Osteocyte (in vitro differentiated cells): ENCODE results near the gene LENEP. TPM values are rescaled to one million over a fixed set of nuclear protein-coding genes. Genes with fewer than 3 reads are reported as not detected.

Source experiments
- DNase-seq: peaks from one replicate; pipeline ENCODE4 v3.0.0; 2021; ENCODE audit warnings: mixed read lengths; ENCODE audit not compliant: unreplicated experiment; ENCODE audit errors: extremely low spot score
- H3K27ac Mint-ChIP-seq: one replicate; pipeline ENCODE4 v1.8.0; 2021; ENCODE audit warnings: mild to moderate bottlenecking, mixed read lengths; ENCODE audit not compliant: unreplicated experiment
- H3K27me3 Mint-ChIP-seq: one replicate; pipeline ENCODE4 v1.8.0; 2021; ENCODE audit warnings: mixed read lengths; ENCODE audit not compliant: unreplicated experiment
- H3K36me3 Mint-ChIP-seq: one replicate; pipeline ENCODE4 v1.8.0; 2021; ENCODE audit warnings: mixed read lengths; ENCODE audit not compliant: unreplicated experiment
- H3K4me1 Mint-ChIP-seq: one replicate; pipeline ENCODE4 v1.8.0; 2021; ENCODE audit warnings: mixed read lengths; ENCODE audit not compliant: unreplicated experiment
- H3K4me3 Mint-ChIP-seq: one replicate; pipeline ENCODE4 v1.8.0; 2021; ENCODE audit warnings: mild to moderate bottlenecking, moderate library complexity, mixed read lengths; ENCODE audit not compliant: unreplicated experiment
- H3K9me3 Mint-ChIP-seq: one replicate; pipeline ENCODE4 v1.8.0; 2021; ENCODE audit warnings: mixed read lengths; ENCODE audit not compliant: unreplicated experiment
- CTCF ChIP-seq: fragments of 200-600 bp; sonication (generic); IDR thresholded peaks from 2 replicates; pipeline ENCODE4 v1.5.0; 2021; ENCODE audit warnings: antibody characterized with exemption, mild to moderate bottlenecking, moderate library complexity
- total RNA-seq: library from RNA; stranded (reverse); gene quantifications from 2 replicates; pipeline ENCODE4 v1.2.1, GENCODE V29; 2021

LENEP gene
- total RNA-seq, 1 donor from 2014 or later = not detected

- no peak for DNase-seq
- TF ChIP-seq CTCF = no peak
- no peaks in the 10 kb centered on the region for H3K9me3 Mint-ChIP-seq
- no peaks in the 10 kb centered on the region for H3K27me3 Mint-ChIP-seq
- H3K36me3 Mint-ChIP-seq = no peaks in the 10 kb centered on the region
- no peak overlapping the region for H3K27ac Mint-ChIP-seq
- H3K4me3 Mint-ChIP-seq = no peak overlapping the region
- H3K4me1 Mint-ChIP-seq = peaks cover 10% of the 10 kb centered on the region
Observed at GRCh38 chr1:155026154-155026553, 32.8 kb downstream of the LENEP start.

GRCh38 chr1:155026588-155026987 lies 33.2 kb downstream of the LENEP start:
- H3K36me3 Mint-ChIP-seq = no peaks in the 10 kb centered on the region
- no peaks in the 10 kb centered on the region for H3K27me3 Mint-ChIP-seq
- H3K9me3 Mint-ChIP-seq = no peaks in the 10 kb centered on the region
- H3K4me1 Mint-ChIP-seq = peaks cover 8% of the 10 kb centered on the region
- H3K4me3 Mint-ChIP-seq = no peak overlapping the region
- no peak for TF ChIP-seq CTCF
- no peak for DNase-seq
- no peak overlapping the region for H3K27ac Mint-ChIP-seq

- Mint-ChIP-seq H3K4me3 (no peak overlapping the region), H3K27me3 (no peaks in the 10 kb centered on the region), H3K36me3 (no peaks in the 10 kb centered on the region), H3K4me1 (no peaks in the 10 kb centered on the region), H3K9me3 (no peaks in the 10 kb centered on the region), H3K27ac (no peak overlapping the region)
- no peak for TF ChIP-seq CTCF
- DNase-seq = no peak
Observed at GRCh38 chr1:155029513-155030242, 36.3 kb downstream of the LENEP start.

- Mint-ChIP-seq H3K27me3 (no peaks in the 10 kb centered on the region), H3K4me1 (no peaks in the 10 kb centered on the region), H3K9me3 (no peaks in the 10 kb centered on the region), H3K4me3 (no peak overlapping the region), H3K36me3 (no peaks in the 10 kb centered on the region), H3K27ac (no peak overlapping the region)
- TF ChIP-seq CTCF = no peak
- DNase-seq = no peak
Observed at GRCh38 chr1:155030243-155030795, 36.9 kb downstream of the LENEP start.

GRCh38 chr1:155030899-155031298 lies 37.5 kb downstream of the LENEP start:
- no peak overlapping the region for H3K27ac Mint-ChIP-seq
- no peaks in the 10 kb centered on the region for H3K36me3 Mint-ChIP-seq

More at GRCh38 chr1:155030899-155031298, 37.5 kb downstream of the LENEP start:
- DNase-seq = no peak
- Mint-ChIP-seq H3K27me3 (no peaks in the 10 kb centered on the region), H3K4me3 (no peak overlapping the region), H3K4me1 (no peaks in the 10 kb centered on the region), H3K9me3 (no peaks in the 10 kb centered on the region)
- TF ChIP-seq CTCF = no peak
